ENCODE measurements around the gene ANKRD44. TPM values are rescaled to one million over a fixed set of nuclear protein-coding genes. Genes with fewer than 3 reads are reported as not detected.

ANKRD44 gene
- total RNA-seq, 1 experiment from 2014 or later: 7.8 TPM

GRCh38 chr2:197245829-197246804 lies 64.5 kb downstream of the ANKRD44 start:
- in situ Hi-C loops (cut with HindIII; ENCODE audit: low pct_unique_long_range_greater_than_20kb, low sequenced_read_pairs) (no loop called here), intact Hi-C loops (cut with micrococcal nuclease; ENCODE audit: unreplicated experiment) (no loop called here)
- H3K9me3 ChIP-seq (ENCODE audit: control insufficient read depth, insufficient read depth, low read depth, low read length): no peaks in the 10 kb centered on the region
- POLR2A ChIA-PET: interaction anchor here (0.6 kb wide), 1 partner anchor 159 kb away, joined by 7 read pairs; no protein-coding TSS in a partner anchor
- no TSS peak for BruUV-seq (replicated peaks)
- ATAC-seq (no peak), DNase-seq (ENCODE audit: low read depth, low spot score) (no peak)
- H3K27ac ChIP-seq (ENCODE audit: low read length): no peak overlapping the region
- TF ChIP-seq TCF7L2 (IDR thresholded peaks at IDR 0.05; ENCODE audit: low read depth, low read length) (no peak), CTCF (IDR thresholded peaks at IDR 0.05) (no peak), SIN3A (IDR thresholded peaks at IDR 0.05; ENCODE audit: borderline replicate concordance, insufficient read depth, low read depth, low read length) (no peak), POLR2AphosphoS5 (IDR thresholded peaks at IDR 0.05; ENCODE audit: low read depth, low read length) (no peak)
- TF ChIP-seq, protein P1, sequence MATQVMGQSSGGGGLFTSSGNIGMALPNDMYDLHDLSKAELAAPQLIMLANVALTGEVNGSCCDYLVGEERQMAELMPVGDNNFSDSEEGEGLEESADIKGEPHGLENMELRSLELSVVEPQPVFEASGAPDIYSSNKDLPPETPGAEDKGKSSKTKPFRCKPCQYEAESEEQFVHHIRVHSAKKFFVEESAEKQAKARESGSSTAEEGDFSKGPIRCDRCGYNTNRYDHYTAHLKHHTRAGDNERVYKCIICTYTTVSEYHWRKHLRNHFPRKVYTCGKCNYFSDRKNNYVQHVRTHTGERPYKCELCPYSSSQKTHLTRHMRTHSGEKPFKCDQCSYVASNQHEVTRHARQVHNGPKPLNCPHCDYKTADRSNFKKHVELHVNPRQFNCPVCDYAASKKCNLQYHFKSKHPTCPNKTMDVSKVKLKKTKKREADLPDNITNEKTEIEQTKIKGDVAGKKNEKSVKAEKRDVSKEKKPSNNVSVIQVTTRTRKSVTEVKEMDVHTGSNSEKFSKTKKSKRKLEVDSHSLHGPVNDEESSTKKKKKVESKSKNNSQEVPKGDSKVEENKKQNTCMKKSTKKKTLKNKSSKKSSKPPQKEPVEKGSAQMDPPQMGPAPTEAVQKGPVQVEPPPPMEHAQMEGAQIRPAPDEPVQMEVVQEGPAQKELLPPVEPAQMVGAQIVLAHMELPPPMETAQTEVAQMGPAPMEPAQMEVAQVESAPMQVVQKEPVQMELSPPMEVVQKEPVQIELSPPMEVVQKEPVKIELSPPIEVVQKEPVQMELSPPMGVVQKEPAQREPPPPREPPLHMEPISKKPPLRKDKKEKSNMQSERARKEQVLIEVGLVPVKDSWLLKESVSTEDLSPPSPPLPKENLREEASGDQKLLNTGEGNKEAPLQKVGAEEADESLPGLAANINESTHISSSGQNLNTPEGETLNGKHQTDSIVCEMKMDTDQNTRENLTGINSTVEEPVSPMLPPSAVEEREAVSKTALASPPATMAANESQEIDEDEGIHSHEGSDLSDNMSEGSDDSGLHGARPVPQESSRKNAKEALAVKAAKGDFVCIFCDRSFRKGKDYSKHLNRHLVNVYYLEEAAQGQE (IDR thresholded peaks at IDR 0.05; ENCODE audit: insufficient read depth in 1 of 2, low read depth in 2 of 2, low read length in 1 of 2): no peak
- no peak overlapping the region for H3K4me3 ChIP-seq (ENCODE audit: low read depth in 2 of 2, low read length in 2 of 2)
- no peaks in the 10 kb centered on the region for H3K36me3 ChIP-seq (ENCODE audit: control insufficient read depth, insufficient read depth, low read length)
- no peaks in the 10 kb centered on the region for H3K4me1 ChIP-seq (ENCODE audit: control insufficient read depth, insufficient read depth, low read length)
- CTCF ChIA-PET: no interaction called here
- H3K27me3 ChIP-seq (ENCODE audit: control insufficient read depth, insufficient read depth, low read length): no peaks in the 10 kb centered on the region

- CTCF ChIA-PET: interaction anchor here (0.5 kb wide), 1 partner anchor 30 kb away, joined by 4 read pairs; no protein-coding TSS in a partner anchor
- Histone ChIP-seq H3K27ac (ENCODE audit: low read length) (no peak overlapping the region), H3K4me3 (ENCODE audit: low read depth in 2 of 2, low read length in 2 of 2) (no peak overlapping the region), H3K4me1 (ENCODE audit: control insufficient read depth, insufficient read depth, low read length) (no peaks in the 10 kb centered on the region), H3K9me3 (ENCODE audit: control insufficient read depth, insufficient read depth, low read depth, low read length) (no peaks in the 10 kb centered on the region), H3K36me3 (ENCODE audit: control insufficient read depth, insufficient read depth, low read length) (no peaks in the 10 kb centered on the region), H3K27me3 (ENCODE audit: control insufficient read depth, insufficient read depth, low read length) (no peaks in the 10 kb centered on the region)
- intact Hi-C loops (cut with micrococcal nuclease; ENCODE audit: unreplicated experiment): no loop called here
- no TSS peak for BruUV-seq (replicated peaks)
- POLR2A ChIA-PET: no interaction called here
- in situ Hi-C loops (cut with HindIII; ENCODE audit: low pct_unique_long_range_greater_than_20kb, low sequenced_read_pairs): no loop called here
- DNase-seq (ENCODE audit: low read depth, low spot score) (no peak), ATAC-seq (no peak)
- no peak for TF ChIP-seq CTCF (IDR thresholded peaks at IDR 0.05)
- TF ChIP-seq POLR2AphosphoS5 (IDR thresholded peaks at IDR 0.05; ENCODE audit: low read depth, low read length): no peak
- TF ChIP-seq, protein P1 (IDR thresholded peaks at IDR 0.05; ENCODE audit: insufficient read depth in 1 of 2, low read depth in 2 of 2, low read length in 1 of 2): no peak
- no peak for TF ChIP-seq SIN3A (IDR thresholded peaks at IDR 0.05; ENCODE audit: borderline replicate concordance, insufficient read depth, low read depth, low read length)
- no peak for TF ChIP-seq TCF7L2 (IDR thresholded peaks at IDR 0.05; ENCODE audit: low read depth, low read length)
Measured at GRCh38 chr2:197244349-197244748, 66.2 kb downstream of the ANKRD44 start.
